ENCODE measurements around the gene GTF3C2. TPM values are rescaled to one million over a fixed set of nuclear protein-coding genes. Genes with fewer than 3 reads are reported as not detected.

Gene GTF3C2
- total RNA-seq, 1 experiment from 2014 or later = 109 TPM

GRCh38 chr2:27356056-27356381, 545 bp downstream of the GTF3C2 start:
- no peak overlapping the region for H2AFZ ChIP-seq (ENCODE audit: low read length)
- peak overlapping the region; percentile 97 for H3K18ac ChIP-seq (ENCODE audit: insufficient read length, low read depth, low read length)

More at GRCh38 chr2:27356056-27356381, 545 bp downstream of the GTF3C2 start:
- H3K27me3 ChIP-seq (ENCODE audit: insufficient read depth, low read length) = no peaks in the 10 kb centered on the region
- no peak for TF ChIP-seq CTCF (conservative IDR thresholded peaks at IDR 0.05)
- no peak overlapping the region for H2BK20ac ChIP-seq (ENCODE audit: low read depth, low read length, poor library complexity, severe bottlenecking)
- no peak overlapping the region for H2BK15ac ChIP-seq (ENCODE audit: low read depth, low read length)
- peak overlapping the region; percentile 94 for H3K14ac ChIP-seq (ENCODE audit: insufficient read depth, low read length)
- H3K4ac ChIP-seq (ENCODE audit: low read depth, low read length) = peak overlapping the region; percentile 56; the same call in 1 of the 2 replicates
- no peak overlapping the region for H2AK5ac ChIP-seq (ENCODE audit: insufficient read length, low read length)
- peaks cover under 1% of the 10 kb centered on the region for H4K20me1 ChIP-seq (ENCODE audit: control insufficient read depth, insufficient read depth, insufficient read length)
- Mint-ChIP-seq H3K9me3 (peaks cover 12 to 16% of the 10 kb centered on the region in 2 experiments), H3K4me3 (peak overlapping the region; percentile 97 to 100), H3K27ac (peak overlapping the region; percentile 100), H3K27me3 (ENCODE audit: low read depth) (no peaks in the 10 kb centered on the region), H3K4me1 (peaks cover 16 to 43% of the 10 kb centered on the region in 2 experiments), H3K36me3 (ENCODE audit: insufficient read depth in 1 of 3, low read depth in 3 of 3) (peaks cover 17 to 25% (median 17%) of the 10 kb centered on the region in 3 experiments)
- no peaks in the 10 kb centered on the region for H3K23me2 ChIP-seq (ENCODE audit: insufficient read length, low read depth, low read length, poor library complexity, severe bottlenecking)
- H3T11ph ChIP-seq (ENCODE audit: low read length) = no peak overlapping the region
- H3K56ac ChIP-seq (ENCODE audit: insufficient read length, low read depth, low read length) = peak overlapping the region; percentile 84
- H3K79me2 ChIP-seq (ENCODE audit: insufficient read depth, low read length) = peaks cover 29% of the 10 kb centered on the region; the same call in 1 of the 2 replicates
- H3K9ac ChIP-seq (ENCODE audit: extremely low read depth, insufficient read length, low read length) = peak overlapping the region; percentile 95
- no CpG with 5 or more reads among the region's 12 CpGs for WGBS (ENCODE audit: extremely low coverage, insufficient read length, low lambda C conversion rate)
- no peak for DNase-seq
- no peak overlapping the region for H2BK12ac ChIP-seq (ENCODE audit: insufficient read length, low read depth, low read length)
- peak overlapping the region; percentile 79 for H2BK120ac ChIP-seq (ENCODE audit: low read depth, low read length, poor library complexity, severe bottlenecking)
- peak overlapping the region; percentile 78 for H4K8ac ChIP-seq (replicated peaks; ENCODE audit: insufficient read length, low read depth, low read length)
- H3K4me2 ChIP-seq (ENCODE audit: insufficient read depth, insufficient read length, low read length) = peak overlapping the region; percentile 81
- H3K27ac ChIP-seq (ENCODE audit: insufficient read length, low read depth, low read length) = peak overlapping the region; percentile 91
- H3K23ac ChIP-seq (ENCODE audit: insufficient read length, low read depth, low read length) = no peak overlapping the region
- peak overlapping the region; percentile 73 for H2BK5ac ChIP-seq (ENCODE audit: insufficient read length, low read length)
- peaks cover 2% of the 10 kb centered on the region; the same call in 1 of the 2 replicates for H3K4me1 ChIP-seq (ENCODE audit: insufficient read depth, low read length)
- no peaks in the 10 kb centered on the region for H3K9me3 ChIP-seq (ENCODE audit: control insufficient read depth, low read depth, low read length)
- no peak overlapping the region for H4K91ac ChIP-seq (ENCODE audit: insufficient read length, low read depth, low read length)
- peaks cover 4% of the 10 kb centered on the region for H3K79me1 ChIP-seq (ENCODE audit: insufficient read depth, low read depth, low read length, poor library complexity, severe bottlenecking)
- H4K5ac ChIP-seq (ENCODE audit: insufficient read length, low read depth, low read length) = peak overlapping the region; percentile 85
